ENCODE results near the gene TSPAN18. TPM values are rescaled to one million over a fixed set of nuclear protein-coding genes. Genes with fewer than 3 reads are reported as not detected.

Gene TSPAN18
- total RNA-seq, 4 donors from 2014 or later = 31.1 to 74.6 (median 34.7) TPM

- Histone ChIP-seq H3K27ac (peak overlapping the region in 3 of 4 donors; percentile 92 to 97 (median 96)), H3K36me3 (peaks cover 0 to 9% of the 10 kb centered on the region in 2 donors), H3K27me3 (no peaks in the 10 kb centered on the region), H3K4me3 (no peak overlapping the region), H3K4me1 (peaks cover 5 to 82% (median 13%) of the 10 kb centered on the region in 3 donors), H3K9me3 (no peaks in the 10 kb centered on the region)
- ATAC-seq = no peak
- WGBS, 2 donors (ENCODE audit: low coverage in 1 of 2) = 50% methylated on average over 1 of the region's 5 CpGs; no CpG with 5 or more reads in 1 of the 2 donors
- TF ChIP-seq POLR2A (IDR thresholded peaks at IDR 0.05) = no peak
- TF ChIP-seq POLR2AphosphoS5 (IDR thresholded peaks at IDR 0.05) = no peak
- TF ChIP-seq CTCF (IDR thresholded peaks at IDR 0.05) = no peak
- no peak for TF ChIP-seq EP300 (IDR thresholded peaks at IDR 0.05)
These were observed 132.8 kb downstream of the TSPAN18 start for GRCh38 chr11:44859528-44859925.

GRCh38 chr11:44860346-44860745, 133.6 kb downstream of the TSPAN18 start:
- no peaks in the 10 kb centered on the region for H3K27me3 ChIP-seq
- no peak for ATAC-seq
- H3K4me1 ChIP-seq = peaks cover 5 to 86% (median 13%) of the 10 kb centered on the region in 3 donors
- H3K36me3 ChIP-seq = peaks cover 0 to 9% of the 10 kb centered on the region in 2 donors
- 79 to 92% methylated on average over 3 of the region's 5 CpGs for WGBS, 2 donors (ENCODE audit: low coverage in 1 of 2)
- peak overlapping the region; percentile 92 to 97 (median 95) for H3K27ac ChIP-seq
- H3K9me3 ChIP-seq = no peaks in the 10 kb centered on the region
- H3K4me3 ChIP-seq = no peak overlapping the region
- TF ChIP-seq POLR2AphosphoS5 (IDR thresholded peaks at IDR 0.05) (no peak), EP300 (IDR thresholded peaks at IDR 0.05) (no peak), CTCF (IDR thresholded peaks at IDR 0.05) (no peak), POLR2A (IDR thresholded peaks at IDR 0.05) (no peak)

- no peak overlapping the region for H3K4me3 ChIP-seq
- H3K4me1 ChIP-seq = peaks cover 5 to 98% (median 13%) of the 10 kb centered on the region in 3 donors
- H3K27ac ChIP-seq = peak overlapping the region; percentile 92 to 97 (median 95)
- peaks cover 0 to 9% of the 10 kb centered on the region in 2 donors for H3K36me3 ChIP-seq
- TF ChIP-seq EP300 (IDR thresholded peaks at IDR 0.05) = no peak
- TF ChIP-seq POLR2AphosphoS5 (IDR thresholded peaks at IDR 0.05) = peak; percentile 66
- peak; percentile 21 to 22 for TF ChIP-seq POLR2A (IDR thresholded peaks at IDR 0.05)
- TF ChIP-seq CTCF (IDR thresholded peaks at IDR 0.05) = no peak
- H3K9me3 ChIP-seq = no peaks in the 10 kb centered on the region
- WGBS, 2 donors (ENCODE audit: low coverage in 1 of 2) = 62 to 68% methylated on average over 2 to 8 of the region's 19 CpGs
- peak; percentile 95 for ATAC-seq
- H3K27me3 ChIP-seq = no peaks in the 10 kb centered on the region
These were observed 135.2 kb downstream of the TSPAN18 start for GRCh38 chr11:44861849-44862557.

GRCh38 chr11:44862558-44863101, 135.9 kb downstream of the TSPAN18 start:
- peak overlapping the region; percentile 82 to 97 (median 94) for H3K27ac ChIP-seq
- peak; percentile 3 for ATAC-seq
- peaks cover 5 to 94% (median 8%) of the 10 kb centered on the region in 3 donors for H3K4me1 ChIP-seq
- no peak for TF ChIP-seq POLR2AphosphoS5 (IDR thresholded peaks at IDR 0.05)
- peak in 1 of 2 donors; percentile 1 for TF ChIP-seq POLR2A (IDR thresholded peaks at IDR 0.05)
- peaks cover 0 to 9% of the 10 kb centered on the region in 2 donors for H3K36me3 ChIP-seq
- no peaks in the 10 kb centered on the region for H3K27me3 ChIP-seq
- no peaks in the 10 kb centered on the region for H3K9me3 ChIP-seq
- WGBS, 2 donors (ENCODE audit: low coverage in 1 of 2) = 70% methylated on average over 1 of the region's 5 CpGs; no CpG with 5 or more reads in 1 of the 2 donors
- H3K4me3 ChIP-seq = no peak overlapping the region

- H3K36me3 ChIP-seq = peaks cover 0 to 9% of the 10 kb centered on the region in 2 donors
- peak overlapping the region; percentile 82 to 97 (median 94) for H3K27ac ChIP-seq
- no peak for TF ChIP-seq CTCF (IDR thresholded peaks at IDR 0.05)
- TF ChIP-seq POLR2AphosphoS5 (IDR thresholded peaks at IDR 0.05) = no peak
- no peak for TF ChIP-seq EP300 (IDR thresholded peaks at IDR 0.05)
- no peak for TF ChIP-seq POLR2A (IDR thresholded peaks at IDR 0.05)
- 45 to 50% methylated on average over 4 of the region's 6 CpGs for WGBS, 2 donors (ENCODE audit: low coverage in 1 of 2)
- no peaks in the 10 kb centered on the region for H3K27me3 ChIP-seq
- H3K4me1 ChIP-seq = peaks cover 5 to 93% (median 8%) of the 10 kb centered on the region in 3 donors
- H3K9me3 ChIP-seq = no peaks in the 10 kb centered on the region
- no peak overlapping the region for H3K4me3 ChIP-seq
- no peak for ATAC-seq
These were observed 136.5 kb downstream of the TSPAN18 start for GRCh38 chr11:44863231-44863630.

All from gastroesophageal sphincter (tissue), 4 donors.